GM12878 (cell line): ENCODE results near the gene FKBP11. TPM values are rescaled to one million over a fixed set of nuclear protein-coding genes. Genes with fewer than 3 reads are reported as not detected.

ENCODE experiments used
- ATAC-seq: fragments of 200-7000 bp; cut with Tn5 transposase; 3 replicates; pipeline ENCODE4 v1.9.1; 2020; ENCODE audit warnings: mild to moderate bottlenecking, moderate library complexity
- BruUV-seq: library from RNA; stranded (reverse); fragments of 400-500 nt; replicated peaks from 2 replicates; lab custom pipeline; 2021; lab: Mats Ljungman, UMichigan
- CTCF ChIA-PET: fragments of 300-600 bp; sonication (Branson Sonifier 250); formaldehyde crosslinking; extraction: SDS; loops from one replicate; lab custom pipeline; 2021; ENCODE audit warnings: inconsistent platforms; lab: Yijun Ruan, JAX
- POLR2A ChIA-PET: fragments of 350-600 bp; formaldehyde crosslinking; extraction: SDS; loops from one replicate; lab custom pipeline; 2021; ENCODE audit warnings: inconsistent platforms; lab: Charles Lee
- RAD21 ChIA-PET: fragments of 300-600 bp; sonication (Branson Sonifier 250); formaldehyde crosslinking; loops from one replicate; lab custom pipeline; 2023; ENCODE audit warnings: antibody characterized with exemption; ENCODE audit not compliant: unreplicated experiment; lab: Charles Lee
- SMC1A ChIA-PET: fragments of 300-600 bp; sonication (Branson Sonifier 250); formaldehyde crosslinking; loops from one replicate; lab custom pipeline; 2023; ENCODE audit not compliant: unreplicated experiment, uncharacterized antibody; lab: Charles Lee
- DNase-seq: peaks from one replicate; pipeline ENCODE4 v3.0.0-alpha.2; 2011; ENCODE audit warnings: low read depth, low spot score
- FAIRE-seq: peaks from 3 replicates; lab custom pipeline; 2011; peaks lifted over from hg19 to GRCh38; lab: Jason Lieb, UNC
- H2AFZ ChIP-seq: 2 replicates; pipeline ENCODE4 v1.6.0; 2011; ENCODE audit warnings: low read depth, low read length, control low read depth; ENCODE audit not compliant: control insufficient read depth
- H3K27ac ChIP-seq: 2 replicates; pipeline ENCODE4 v1.5.1; 2011; ENCODE audit warnings: control low read depth; ENCODE audit not compliant: control insufficient read depth, insufficient read depth
- H3K27me3 ChIP-seq, 2 experiments: replicated peaks in 1 of 2; 2 replicates each; pipeline versions ENCODE4 v1.6.0 to v1.6.1; 2011; ENCODE audit warnings: low read length in 1 of 2; ENCODE audit not compliant: control insufficient read depth in 2 of 2, insufficient read depth in 2 of 2
- H3K36me3 ChIP-seq, 2 experiments: 2 replicates each; pipeline ENCODE4 v1.5.1; 2011; ENCODE audit warnings: low read length in 1 of 2; ENCODE audit not compliant: control insufficient read depth in 2 of 2, insufficient read depth in 2 of 2
- H3K4me1 ChIP-seq: 2 replicates; pipeline ENCODE4 v1.6.1; 2011; ENCODE audit warnings: mild to moderate bottlenecking, low read length, moderate library complexity, mixed read lengths; ENCODE audit not compliant: control insufficient read depth, insufficient read depth
- H3K4me2 ChIP-seq: 2 replicates; pipeline ENCODE4 v1.6.0; 2011; ENCODE audit warnings: control low read depth; ENCODE audit not compliant: control insufficient read depth, insufficient read depth
- H3K4me3 ChIP-seq: fragments of 200-600 bp; sonication (generic); 2 replicates; pipeline ENCODE4 v1.5.1; 2016
- H3K79me2 ChIP-seq: 2 replicates; pipeline ENCODE4 v1.6.0; 2011; ENCODE audit warnings: low read length; ENCODE audit not compliant: control insufficient read depth, insufficient read depth
- H3K9ac ChIP-seq: 2 replicates; pipeline ENCODE4 v1.8.0; 2011; ENCODE audit warnings: low read length, control low read depth, mixed read lengths; ENCODE audit not compliant: control insufficient read depth, insufficient read depth
- H3K9me3 ChIP-seq: replicated peaks from 3 replicates; pipeline ENCODE4 v1.5.1; 2011; ENCODE audit warnings: mild to moderate bottlenecking, low read length; ENCODE audit not compliant: control insufficient read depth, insufficient read depth
- H4K20me1 ChIP-seq: 2 replicates; pipeline ENCODE4 v1.6.0; 2011; ENCODE audit not compliant: control insufficient read depth, insufficient read depth
- BRCA1 ChIP-seq: IDR thresholded peaks from 2 replicates; pipeline ENCODE4 v1.6.1; 2011; ENCODE audit warnings: low read depth, low read length, improper control_type of control experiment
- IKZF2 ChIP-seq, 2 experiments: fragments of 450-650 bp; IDR thresholded peaks; 2 replicates each; pipeline ENCODE4 v1.6.1; 2017; ENCODE audit warnings: mild to moderate bottlenecking in 2 of 2, moderate library complexity in 2 of 2
- IRF4 ChIP-seq: IDR thresholded peaks from 2 replicates; pipeline ENCODE4 v1.6.1; 2011; ENCODE audit warnings: low read depth, low read length
- SPI1 ChIP-seq: IDR thresholded peaks from 2 replicates; pipeline ENCODE4 v1.6.1; 2011; ENCODE audit warnings: low read depth, mild to moderate bottlenecking, low read length, moderate library complexity, borderline replicate concordance; ENCODE audit not compliant: insufficient read depth
- WGBS: methylation state at CpG from one replicate; pipeline ENCODE4 v1.1.6; 2016; ENCODE audit warnings: low lambda C conversion rate; ENCODE audit not compliant: insufficient replicate concordance, insufficient coverage; ENCODE audit errors: missing lambda C conversion rate; 5-methylcytosine and 5-hydroxymethylcytosine counted together
- in situ Hi-C: fragments of 300-500 bp; cut with MboI; formaldehyde crosslinking; loops from 9 replicates; pipeline ENCODE4 v1.14.3; 2018; ENCODE audit warnings: mixed read lengths
- intact Hi-C: fragments of 100-400 bp; cut with micrococcal nuclease; formaldehyde crosslinking; loops from one replicate; pipeline ENCODE4 v1.14.2; 2022; ENCODE audit not compliant: unreplicated experiment
- polyA plus RNA-seq, 11 experiments: library from polyadenylated mRNA; depleted of rRNA in 4 of 11; unstranded in 6 of 11; stranded (reverse) in 5 of 11; fragments of >200 nt; fragmentation: Nextera tagmentation in 4 of 11; fragmentation: Illumina TruSeq in 1 of 11; extraction: Ambion mirVana in 4 of 11; extraction: Trizol in 1 of 11; gene quantifications; 1 replicate in 1 of 11; 2 replicates in 10 of 11; pipeline versions ENCODE4 v1.2.1 to v1.2.3, GENCODE V29; 2011 to 2016; ENCODE audit warnings: inconsistent platforms in 2 of 11, missing spikeins in 2 of 11, low read depth in 1 of 11
- total RNA-seq, 4 experiments: library from RNA; depleted of rRNA in 3 of 4; stranded (reverse); fragments of >200 nt in 3 of 4; fragmentation: Illumina TruSeq in 1 of 4; extraction: Trizol in 1 of 4; gene quantifications; 2 replicates each; pipeline versions ENCODE4 v1.2.1 to v1.2.3, GENCODE V29; 2013 to 2021
- TF ChIP-seq, protein P1 (sequence below): IDR thresholded peaks from 2 replicates; pipeline ENCODE4 v1.6.1; 2012; ENCODE audit warnings: improper control_type of control experiment, low read depth, low read length; ENCODE audit not compliant: insufficient replicate concordance
- TF ChIP-seq, protein P2 (sequence below), 3 experiments: IDR thresholded peaks in 2 of 3; conservative IDR thresholded peaks in 1 of 3; 2 replicates each; pipeline ENCODE4 v1.5.1; 2011; ENCODE audit warnings: low read depth in 3 of 3, low read length in 3 of 3, mild to moderate bottlenecking in 3 of 3, control low read depth in 2 of 3, moderate library complexity in 2 of 3, inconsistent platforms in 1 of 3, mixed read lengths in 1 of 3; ENCODE audit not compliant: control insufficient read depth in 2 of 3, insufficient read depth in 1 of 3; ENCODE audit errors: extremely low read depth in 1 of 3

The FKBP11 gene
- total and polyA plus RNA-seq, 10 of the 15 experiments (the other 5 are each of a cell fraction or from before 2014, with no cell fraction given), result 25.0 to 135 (median 56.5) TPM

DNA sequence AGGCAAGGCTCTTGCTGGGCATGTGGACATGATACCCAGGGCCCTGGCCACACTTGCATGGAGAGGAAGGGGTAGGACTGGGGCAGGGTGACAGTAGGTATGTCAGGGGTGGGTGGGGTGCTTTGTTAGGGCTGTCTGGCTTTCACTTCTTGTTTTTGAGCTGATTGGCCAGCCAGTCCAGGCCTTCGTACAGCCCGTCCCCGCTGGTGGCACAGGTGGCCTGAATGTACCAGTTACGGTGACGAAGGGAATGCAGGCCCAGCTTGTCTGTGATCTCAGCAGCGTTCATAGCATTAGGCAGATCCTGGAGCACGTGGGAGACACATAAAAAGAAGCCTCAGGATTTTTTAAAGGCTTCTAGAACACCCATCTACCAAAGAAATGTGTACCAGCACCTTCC is 13.5 kb upstream of the FKBP11 start:
- no peak overlapping the region for H3K9ac ChIP-seq
- intact Hi-C loops (no loop called here), in situ Hi-C loops (no loop called here)
- 0 out of 2 replicates have a peak, but pooled peaks cover 3% of the 10 kb centered on the region for H4K20me1 ChIP-seq
- SMC1A ChIA-PET, result interaction anchor here (0.6 to 1.4 kb wide), 5 partner anchors 11 to 917 kb away, joined by 3 to 5 read pairs (median 4); no protein-coding TSS in a partner anchor
- no peak overlapping the region for H3K4me3 ChIP-seq
- no peaks in the 10 kb centered on the region for H3K27me3 ChIP-seq
- CTCF ChIA-PET, result interaction anchor here (0.6 to 4.0 kb wide), 9 partner anchors 8 to 281 kb away, joined by 3 to 22 read pairs (median 5); partner anchors contain the start of genes FKBP11 and WNT1
- 16% methylated on average over 7 of the region's 7 CpGs for WGBS
- DNase-seq (no peak), ATAC-seq (peak; percentile 70), FAIRE-seq (no peak)
- no peaks in the 10 kb centered on the region for H3K4me1 ChIP-seq
- H3K79me2 ChIP-seq, result no peaks in the 10 kb centered on the region; the same call in 1 of the 2 replicates
- H3K27ac ChIP-seq, result no peak overlapping the region
- POLR2A ChIA-PET, result no interaction called here
- H3K4me2 ChIP-seq, result no peak overlapping the region
- H3K36me3 ChIP-seq, result peaks cover 35% of the 10 kb centered on the region in 2 experiments
- H2AFZ ChIP-seq, result no peak overlapping the region
- BruUV-seq, result no TSS peak
- TF ChIP-seq SPI1, result peak; percentile 39; the same call in 1 of the 2 replicates
- no peak for TF ChIP-seq IRF4
- H3K9me3 ChIP-seq, result no peaks in the 10 kb centered on the region
- RAD21 ChIA-PET, result interaction anchor here (0.9 to 2.2 kb wide), 3 partner anchors 14 to 86 kb away, joined by 3 to 11 read pairs (median 3); partner anchors contain the start of genes DDX23 and FKBP11

DNA sequence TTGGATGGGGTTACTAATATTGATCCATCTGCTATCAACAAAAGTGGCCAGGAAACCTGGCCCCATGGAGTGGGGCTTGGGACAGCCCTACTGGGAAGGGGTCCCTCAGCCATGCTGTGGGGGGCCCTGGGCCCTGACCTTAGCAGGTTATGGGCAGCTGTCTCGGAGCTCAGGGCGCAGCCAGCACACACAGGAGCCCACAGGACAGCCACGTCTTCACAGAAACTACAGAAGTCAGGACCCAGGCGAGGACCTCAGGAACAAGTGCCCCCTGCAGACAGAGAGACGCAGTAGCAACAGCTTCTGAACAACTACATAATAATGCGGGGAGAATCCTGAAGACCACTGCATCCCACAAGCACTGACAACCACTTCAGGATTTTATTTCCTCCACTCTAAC is 11.9 kb upstream of the FKBP11 start:
- WGBS, result 88% methylated on average over 6 of the region's 6 CpGs
- no peak overlapping the region for H2AFZ ChIP-seq
- H3K4me3 ChIP-seq, result no peak overlapping the region
- no peaks in the 10 kb centered on the region for H3K27me3 ChIP-seq
- RAD21 ChIA-PET, result interaction anchor here (1.0 to 2.9 kb wide), 2 partner anchors 10 to 84 kb away, joined by 3 to 16 read pairs; partner anchors contain the start of gene DDX23
- POLR2A ChIA-PET, result no interaction called here
- TF ChIP-seq BRCA1 (no peak), IKZF2 (IDR thresholded peaks at IDR 0.05) (no peak)
- TF ChIP-seq, protein P1, sequence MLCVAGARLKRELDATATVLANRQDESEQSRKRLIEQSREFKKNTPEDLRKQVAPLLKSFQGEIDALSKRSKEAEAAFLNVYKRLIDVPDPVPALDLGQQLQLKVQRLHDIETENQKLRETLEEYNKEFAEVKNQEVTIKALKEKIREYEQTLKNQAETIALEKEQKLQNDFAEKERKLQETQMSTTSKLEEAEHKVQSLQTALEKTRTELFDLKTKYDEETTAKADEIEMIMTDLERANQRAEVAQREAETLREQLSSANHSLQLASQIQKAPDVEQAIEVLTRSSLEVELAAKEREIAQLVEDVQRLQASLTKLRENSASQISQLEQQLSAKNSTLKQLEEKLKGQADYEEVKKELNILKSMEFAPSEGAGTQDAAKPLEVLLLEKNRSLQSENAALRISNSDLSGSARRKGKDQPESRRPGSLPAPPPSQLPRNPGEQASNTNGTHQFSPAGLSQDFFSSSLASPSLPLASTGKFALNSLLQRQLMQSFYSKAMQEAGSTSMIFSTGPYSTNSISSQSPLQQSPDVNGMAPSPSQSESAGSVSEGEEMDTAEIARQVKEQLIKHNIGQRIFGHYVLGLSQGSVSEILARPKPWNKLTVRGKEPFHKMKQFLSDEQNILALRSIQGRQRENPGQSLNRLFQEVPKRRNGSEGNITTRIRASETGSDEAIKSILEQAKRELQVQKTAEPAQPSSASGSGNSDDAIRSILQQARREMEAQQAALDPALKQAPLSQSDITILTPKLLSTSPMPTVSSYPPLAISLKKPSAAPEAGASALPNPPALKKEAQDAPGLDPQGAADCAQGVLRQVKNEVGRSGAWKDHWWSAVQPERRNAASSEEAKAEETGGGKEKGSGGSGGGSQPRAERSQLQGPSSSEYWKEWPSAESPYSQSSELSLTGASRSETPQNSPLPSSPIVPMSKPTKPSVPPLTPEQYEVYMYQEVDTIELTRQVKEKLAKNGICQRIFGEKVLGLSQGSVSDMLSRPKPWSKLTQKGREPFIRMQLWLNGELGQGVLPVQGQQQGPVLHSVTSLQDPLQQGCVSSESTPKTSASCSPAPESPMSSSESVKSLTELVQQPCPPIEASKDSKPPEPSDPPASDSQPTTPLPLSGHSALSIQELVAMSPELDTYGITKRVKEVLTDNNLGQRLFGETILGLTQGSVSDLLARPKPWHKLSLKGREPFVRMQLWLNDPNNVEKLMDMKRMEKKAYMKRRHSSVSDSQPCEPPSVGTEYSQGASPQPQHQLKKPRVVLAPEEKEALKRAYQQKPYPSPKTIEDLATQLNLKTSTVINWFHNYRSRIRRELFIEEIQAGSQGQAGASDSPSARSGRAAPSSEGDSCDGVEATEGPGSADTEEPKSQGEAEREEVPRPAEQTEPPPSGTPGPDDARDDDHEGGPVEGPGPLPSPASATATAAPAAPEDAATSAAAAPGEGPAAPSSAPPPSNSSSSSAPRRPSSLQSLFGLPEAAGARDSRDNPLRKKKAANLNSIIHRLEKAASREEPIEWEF, result no peak
- TF ChIP-seq, protein P2, sequence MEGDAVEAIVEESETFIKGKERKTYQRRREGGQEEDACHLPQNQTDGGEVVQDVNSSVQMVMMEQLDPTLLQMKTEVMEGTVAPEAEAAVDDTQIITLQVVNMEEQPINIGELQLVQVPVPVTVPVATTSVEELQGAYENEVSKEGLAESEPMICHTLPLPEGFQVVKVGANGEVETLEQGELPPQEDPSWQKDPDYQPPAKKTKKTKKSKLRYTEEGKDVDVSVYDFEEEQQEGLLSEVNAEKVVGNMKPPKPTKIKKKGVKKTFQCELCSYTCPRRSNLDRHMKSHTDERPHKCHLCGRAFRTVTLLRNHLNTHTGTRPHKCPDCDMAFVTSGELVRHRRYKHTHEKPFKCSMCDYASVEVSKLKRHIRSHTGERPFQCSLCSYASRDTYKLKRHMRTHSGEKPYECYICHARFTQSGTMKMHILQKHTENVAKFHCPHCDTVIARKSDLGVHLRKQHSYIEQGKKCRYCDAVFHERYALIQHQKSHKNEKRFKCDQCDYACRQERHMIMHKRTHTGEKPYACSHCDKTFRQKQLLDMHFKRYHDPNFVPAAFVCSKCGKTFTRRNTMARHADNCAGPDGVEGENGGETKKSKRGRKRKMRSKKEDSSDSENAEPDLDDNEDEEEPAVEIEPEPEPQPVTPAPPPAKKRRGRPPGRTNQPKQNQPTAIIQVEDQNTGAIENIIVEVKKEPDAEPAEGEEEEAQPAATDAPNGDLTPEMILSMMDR (IDR thresholded peaks at IDR 0.05 in 2 of 3, conservative IDR thresholded peaks at IDR 0.05 in 1 of 3; ENCODE audit: control insufficient read depth in 2 of 3, extremely low read depth in 1 of 3, insufficient read depth in 1 of 3, low read depth in 3 of 3, low read length in 3 of 3), result peak in 2 of 3 experiments; percentile 12 to 24; a peak in 1 of 6 replicates
- TF ChIP-seq, all 136 proteins: peak for 1
- in situ Hi-C loops (no loop called here), intact Hi-C loops (no loop called here)
- no peak for DNase-seq
- ChIA-PET CTCF (interaction anchor here (1.0 to 4.4 kb wide), 10 partner anchors 12 to 83 kb away, joined by 3 to 40 read pairs (median 6); partner anchors contain the start of genes DDX23, FKBP11 and RND1), SMC1A (interaction anchor here (1.7 to 5.1 kb wide), 2 partner anchors 51 to 84 kb away, joined by 5 to 25 read pairs; partner anchors contain the start of gene DDX23)
- H3K36me3 ChIP-seq, result peaks cover 37 to 39% of the 10 kb centered on the region in 2 experiments
- H3K4me1 ChIP-seq, result no peaks in the 10 kb centered on the region
- H4K20me1 ChIP-seq, result no peaks in the 10 kb centered on the region
- no peak for FAIRE-seq
- no peaks in the 10 kb centered on the region for H3K9me3 ChIP-seq
- H3K9ac ChIP-seq, result no peak overlapping the region
- no TSS peak for BruUV-seq
- H3K79me2 ChIP-seq, result no peaks in the 10 kb centered on the region
- ATAC-seq, result peak; percentile 50
- H3K4me2 ChIP-seq, result no peak overlapping the region
- H3K27ac ChIP-seq, result no peak overlapping the region
